NCI-H2081 (cell line): ENCODE data around the gene ZNF32.
A peak's percentile ranks its signal among the peaks of the same experiment; 100 is the strongest.
"Not testable (repeated sequence)": the region's sequence is repeated elsewhere in the genome, so short reads cannot be mapped to it uniquely, and the experiment has no call there.

Experiments
- DNase-seq, 2 experiments: peaks; one replicate each; lab custom pipeline; 2025; lab: John Stamatoyannopoulos, UW

ZNF32 gene

DNA sequence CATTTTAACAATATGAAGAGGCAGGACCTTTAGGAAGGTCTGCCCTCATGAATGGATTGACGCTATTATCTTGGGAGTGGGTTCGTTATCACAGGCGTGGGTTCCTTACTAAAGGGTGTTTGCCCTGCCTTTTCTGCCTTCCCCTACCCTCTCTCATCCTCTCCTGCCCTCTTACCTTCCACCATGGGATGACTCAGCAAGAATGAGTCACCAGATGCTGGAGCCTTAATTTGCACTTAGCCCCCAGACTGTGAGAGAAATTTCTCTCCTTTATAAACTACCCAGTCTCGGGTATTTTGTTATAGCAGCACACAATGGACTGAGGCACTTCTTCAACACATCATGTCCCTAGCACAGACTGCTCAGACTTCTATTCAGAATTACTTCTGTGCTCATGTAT is 31.4 kb upstream of the ZNF32 start:
- no peak for DNase-seq

DNA sequence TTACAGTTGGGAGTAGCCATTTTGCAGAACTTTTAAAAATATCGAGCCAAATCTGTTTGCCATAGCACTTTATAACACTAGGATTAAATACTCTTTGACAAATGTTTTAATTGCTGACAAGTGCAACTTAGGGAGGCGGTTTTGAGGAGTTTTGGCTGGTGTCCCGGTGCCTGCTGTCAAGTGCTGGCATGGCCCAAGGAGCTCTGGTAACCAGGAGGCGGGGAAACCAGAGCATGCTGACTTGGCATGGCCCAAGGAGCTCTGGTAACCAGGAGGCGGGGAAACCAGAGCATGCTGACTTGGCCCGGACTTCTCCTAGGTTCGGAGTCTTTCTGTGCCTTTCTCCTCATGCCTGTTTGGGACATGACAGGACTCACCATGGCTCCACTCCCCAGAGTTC is 30.8 kb upstream of the ZNF32 start:
- DNase-seq: no peak

- no peak for DNase-seq
Observed at GRCh38 chr10:43678654-43679053, 30.0 kb upstream of the ZNF32 start.

GRCh38 chr10:43676901-43677300 is 28.2 kb upstream of the ZNF32 start:
- no peak for DNase-seq

DNA sequence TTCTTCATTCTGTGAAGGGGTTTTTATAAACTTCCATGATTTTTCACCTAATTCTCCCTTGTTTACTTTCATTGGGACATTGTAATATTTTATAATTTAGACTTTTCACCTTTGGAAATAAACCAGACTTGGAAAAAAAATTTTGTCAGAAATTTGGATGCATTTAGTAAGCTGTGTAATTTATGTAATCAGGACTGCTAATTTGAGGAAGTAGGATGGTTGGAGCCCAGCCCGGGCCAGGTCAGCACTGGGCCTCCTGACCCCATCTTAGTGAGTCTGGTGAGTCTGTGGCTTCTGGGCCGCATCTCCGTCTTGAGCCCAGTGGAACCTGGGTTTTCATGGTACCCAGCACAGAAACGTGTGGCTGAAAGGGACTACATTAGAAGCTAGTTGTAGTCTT is 27.6 kb upstream of the ZNF32 start:
- DNase-seq: no peak

DNA sequence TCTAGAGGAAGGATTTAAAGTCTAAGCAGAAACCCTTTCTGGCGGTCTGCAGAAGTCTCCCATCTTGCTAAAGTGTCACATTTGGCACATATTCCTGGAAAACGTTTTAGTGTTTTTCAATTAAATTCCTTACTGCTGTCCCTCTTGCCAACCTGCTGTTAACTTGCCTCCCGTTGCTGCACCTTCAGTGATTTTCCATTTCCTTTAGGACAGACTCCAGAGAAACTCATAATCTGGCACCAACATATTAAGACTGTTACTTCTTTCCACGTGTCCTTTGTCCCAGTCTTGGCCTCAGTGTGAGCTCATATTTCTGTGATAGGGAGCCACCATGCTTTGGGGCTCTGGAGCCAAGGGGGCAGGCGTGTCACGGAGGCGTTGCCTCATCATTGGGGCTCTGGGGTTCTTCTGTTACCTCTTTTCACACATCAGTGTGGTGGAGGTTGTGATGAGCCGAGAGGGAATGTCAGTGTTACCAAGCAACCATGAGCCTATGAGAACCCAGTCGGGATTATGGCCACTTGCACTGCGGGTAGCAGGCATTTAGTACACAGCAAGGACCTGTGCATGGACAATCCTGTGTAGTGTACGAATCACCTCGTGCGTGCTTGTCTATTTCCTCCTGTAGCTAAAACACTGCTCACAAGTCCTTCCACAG is 26.0 kb upstream of the ZNF32 start:
- DNase-seq: no peak

- no peak for DNase-seq
Observed at GRCh38 chr10:43673471-43673870, 24.8 kb upstream of the ZNF32 start.

GRCh38 chr10:43671659-43672531 is 23.2 kb upstream of the ZNF32 start:
- peak in 1 of 2 experiments; percentile 17 for DNase-seq

- no peak for DNase-seq
Observed at GRCh38 chr10:43669386-43669785, 20.7 kb upstream of the ZNF32 start.

- no peak for DNase-seq
Observed at GRCh38 chr10:43667761-43668386, 19.2 kb upstream of the ZNF32 start.

DNA sequence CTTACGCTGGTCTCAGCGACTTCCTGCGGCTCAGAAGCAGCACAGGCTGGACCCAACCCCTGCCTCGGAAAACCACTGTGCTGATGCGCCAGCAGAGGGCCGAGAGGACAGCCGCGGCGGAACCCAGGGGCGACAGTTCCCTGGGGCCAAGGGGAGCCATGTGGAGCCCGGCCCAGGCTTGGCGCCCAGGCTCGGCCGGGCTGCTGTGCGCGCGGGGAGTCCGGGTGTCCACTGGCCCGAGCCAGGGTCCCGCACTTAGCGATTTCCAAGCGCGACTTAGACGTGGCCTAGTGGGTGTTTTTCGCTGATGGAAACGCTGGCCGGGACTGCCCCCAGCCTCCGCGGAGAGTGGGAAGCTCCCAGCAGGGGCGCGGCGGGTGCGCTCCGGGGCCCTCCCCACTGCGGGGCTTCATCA is 18.6 kb upstream of the ZNF32 start:
- no peak for DNase-seq

DNA sequence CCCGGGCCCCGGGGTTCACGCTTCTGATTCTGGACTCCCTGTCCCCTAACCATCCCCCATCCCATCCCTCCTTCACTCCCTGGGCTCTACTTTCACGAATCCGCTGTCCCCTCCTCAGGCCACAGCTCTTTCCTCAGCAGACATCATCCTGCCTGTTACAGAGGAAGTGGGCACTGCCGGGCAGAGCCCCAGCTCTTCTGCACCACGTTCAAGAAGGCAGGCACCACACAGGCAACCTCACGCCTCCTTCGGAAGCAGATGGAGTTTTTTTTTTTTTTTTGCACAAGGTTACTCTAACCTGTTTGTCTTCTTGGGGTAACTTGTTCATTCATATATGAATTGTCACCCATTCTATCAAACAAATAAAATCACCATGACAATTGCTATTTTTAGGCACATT is 17.9 kb upstream of the ZNF32 start:
- DNase-seq: no peak

DNA sequence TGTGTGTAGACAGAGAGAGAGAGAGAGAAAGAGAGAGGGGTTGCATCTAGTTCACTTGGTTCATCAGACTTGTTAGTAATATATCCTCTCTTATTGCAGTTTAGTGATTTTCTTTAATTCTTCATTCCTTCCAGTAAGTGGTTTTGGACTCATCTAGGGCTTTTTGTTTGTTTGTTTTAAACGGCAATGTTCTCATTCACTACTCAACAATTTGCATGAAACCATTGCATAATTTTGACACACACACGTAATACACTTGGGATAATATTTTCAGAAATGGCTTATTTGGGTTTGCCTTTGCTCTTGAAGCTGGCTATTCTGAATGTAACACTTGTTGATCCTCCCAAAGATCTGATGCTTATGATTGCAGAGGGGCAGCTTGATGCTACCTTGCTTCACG is 16.4 kb upstream of the ZNF32 start:
- no peak for DNase-seq

- DNase-seq: no peak
Observed at GRCh38 chr10:43658227-43658626, 9.5 kb upstream of the ZNF32 start.

DNA sequence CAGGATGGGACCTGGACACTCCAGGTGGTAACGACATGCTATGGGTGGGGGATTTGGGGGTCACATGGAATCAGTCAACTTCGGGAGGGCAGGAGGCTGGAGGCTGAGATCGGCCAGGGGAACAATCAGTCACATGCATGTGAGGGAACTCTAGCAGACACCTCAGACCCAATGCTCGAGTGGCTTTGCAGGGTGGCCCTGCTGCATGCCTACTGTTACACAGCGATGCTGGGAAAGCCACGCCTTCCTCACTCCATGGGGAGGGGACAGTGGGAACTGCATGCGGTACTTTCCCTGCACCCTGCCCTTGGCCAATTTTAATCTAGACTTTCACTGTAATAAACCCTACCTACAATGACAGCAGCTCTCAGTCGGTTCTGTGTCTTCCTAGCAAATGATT is 6.6 kb upstream of the ZNF32 start:
- no peak for DNase-seq

DNA sequence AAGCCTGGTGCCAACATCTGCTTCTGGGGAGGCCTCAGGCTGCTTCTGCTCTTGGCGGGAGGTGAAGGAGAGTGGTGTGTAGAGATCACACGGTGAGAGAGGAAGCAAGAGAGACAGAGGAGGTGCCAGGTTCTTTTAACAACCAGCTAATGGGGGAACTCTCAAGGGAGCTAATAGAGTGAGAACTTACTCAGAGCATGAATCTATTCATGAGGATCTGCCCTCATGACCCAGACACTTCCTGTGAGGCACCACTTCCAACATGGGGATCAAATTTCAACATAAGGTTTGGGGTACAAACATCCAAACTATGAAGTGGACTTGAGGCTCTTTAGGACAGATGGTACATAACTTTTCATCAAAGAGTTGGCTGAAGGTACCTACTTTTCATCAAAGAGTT is 5.1 kb upstream of the ZNF32 start:
- DNase-seq: no peak

DNA sequence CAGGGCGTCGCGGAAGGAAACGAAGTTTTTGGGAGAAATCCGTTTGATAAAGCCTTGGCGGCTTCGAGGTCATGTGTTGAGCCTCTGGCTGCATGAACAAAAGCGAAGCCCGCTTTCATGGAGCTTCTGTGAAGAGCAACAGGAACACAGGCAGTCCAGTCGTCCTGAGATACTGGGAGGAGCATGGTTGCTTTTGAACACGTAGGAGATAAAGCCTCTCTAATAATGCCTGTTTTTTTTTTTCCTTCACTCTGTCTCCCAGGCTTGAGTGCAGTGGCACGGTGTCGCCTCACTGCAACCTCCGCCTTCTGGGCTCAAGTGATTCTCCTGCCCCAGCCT is 473 bp upstream of the ZNF32 start:
- DNase-seq: no peak

DNA sequence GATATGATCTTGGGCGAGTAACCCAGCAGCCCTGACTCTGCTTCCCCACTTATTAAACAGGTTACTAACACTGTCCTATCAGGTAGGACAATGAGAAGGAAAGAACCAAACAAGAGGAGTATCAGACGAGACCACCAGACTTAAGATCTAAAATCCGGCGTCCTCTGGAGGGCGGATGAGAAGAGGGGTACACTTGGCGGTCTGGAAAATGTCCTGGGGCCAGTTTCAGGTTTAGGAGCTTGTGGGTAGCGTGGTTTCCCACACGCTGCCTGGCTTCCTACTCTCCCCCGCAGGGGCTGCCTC is 635 bp downstream of the ZNF32 start:
- no peak for DNase-seq

- DNase-seq: no peak
Observed at GRCh38 chr10:43647576-43647975, 1.1 kb downstream of the ZNF32 start.

DNA sequence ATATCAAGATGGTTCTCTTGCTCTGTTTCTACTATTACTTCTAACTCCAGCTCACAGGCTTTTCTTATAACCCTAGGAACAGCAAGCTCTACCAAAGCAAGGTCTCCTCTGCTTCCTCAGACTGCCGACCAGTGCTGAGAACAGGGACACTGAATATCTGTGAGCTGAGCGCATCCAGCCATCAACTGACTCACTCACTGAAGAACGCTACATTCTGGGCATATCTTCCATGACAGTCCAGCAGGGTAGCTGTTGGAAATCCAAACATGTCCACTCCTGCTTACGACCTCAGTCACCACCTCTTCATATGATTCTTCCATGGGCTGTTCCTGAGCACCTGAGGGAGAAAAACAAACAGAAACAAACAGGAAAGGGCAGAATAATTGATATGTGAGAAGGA is 2.8 kb downstream of the ZNF32 start:
- DNase-seq: no peak

GRCh38 chr10:43644252-43644651 is 4.4 kb downstream of the ZNF32 start:
- DNase-seq: no peak

DNA sequence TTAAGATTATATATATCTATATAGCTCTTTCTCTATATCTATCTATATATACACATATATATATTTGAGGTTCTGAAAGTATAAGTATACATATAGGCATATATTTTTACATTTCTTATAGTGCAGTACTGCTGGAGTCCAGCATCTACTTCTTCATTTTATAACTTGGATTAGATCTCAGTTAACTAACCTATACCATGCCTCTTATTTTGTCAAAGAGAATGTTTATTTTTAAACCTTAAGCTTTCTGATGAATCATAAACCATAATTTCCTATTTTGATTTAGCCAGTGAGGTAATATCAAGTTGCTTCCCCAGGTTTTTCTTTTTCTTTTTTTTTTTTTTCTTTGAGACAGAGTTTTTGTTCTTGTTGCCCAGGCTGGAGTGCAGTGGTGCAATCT is 8.1 kb downstream of the ZNF32 start:
- DNase-seq: no peak

DNA sequence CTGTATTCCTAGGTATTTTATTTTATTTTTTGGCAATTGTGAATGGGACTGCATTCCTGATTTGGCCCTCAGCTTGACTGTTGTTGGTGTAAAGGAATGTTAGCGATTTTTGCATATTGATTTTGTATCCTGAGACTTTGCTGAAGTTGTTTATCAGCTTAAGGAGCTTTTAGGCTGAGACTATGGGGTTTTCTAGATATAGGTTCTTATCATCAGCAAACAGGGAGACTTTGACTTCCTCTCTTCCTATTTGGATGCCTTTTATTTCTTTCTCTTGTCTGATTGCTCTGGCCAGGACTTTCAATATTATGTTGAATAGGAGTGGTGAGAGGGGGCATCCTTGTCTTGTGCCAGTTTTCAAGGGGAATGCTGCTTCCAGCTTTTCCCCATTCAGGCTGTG is 12.9 kb downstream of the ZNF32 start:
- DNase-seq: not testable (repeated sequence)

GRCh38 chr10:43628956-43629355 is 19.7 kb downstream of the ZNF32 start:
- no peak for DNase-seq
